DOHH2 (cell line): Measurements from ENCODE around the gene USP27X.

Experiments used
- H3F3A ChIP-seq: fragments of 200-600 bp; sonication (generic), shearing (Covaris generic); 2 replicates; pipeline ENCODE4 v1.6.0; 2016; ENCODE audit warnings: antibody characterized with exemption, mild to moderate bottlenecking; ENCODE audit not compliant: control insufficient read depth, insufficient read depth
- H3K27ac ChIP-seq: fragments of 200-600 bp; sonication (generic); 2 replicates; pipeline ENCODE4 v1.5.1; 2014; ENCODE audit warnings: low read depth, mild to moderate bottlenecking, low read length, moderate library complexity
- H3K27me3 ChIP-seq: fragments of 200-600 bp; sonication (generic); 2 replicates; pipeline ENCODE4 v1.6.1; 2014; ENCODE audit warnings: mild to moderate bottlenecking, low read length, mixed read lengths; ENCODE audit not compliant: control insufficient read depth
- H3K36me3 ChIP-seq: fragments of 200-600 bp; sonication (generic); 2 replicates; pipeline ENCODE4 v1.6.1; 2014; ENCODE audit warnings: mild to moderate bottlenecking, low read length, moderate library complexity, mixed read lengths; ENCODE audit not compliant: control insufficient read depth
- H3K4me1 ChIP-seq: fragments of 200-600 bp; sonication (generic); 2 replicates; pipeline ENCODE4 v1.6.1; 2014; ENCODE audit warnings: mild to moderate bottlenecking, low read length, mixed read lengths; ENCODE audit not compliant: control insufficient read depth
- H3K4me2 ChIP-seq: fragments of 200-600 bp; sonication (generic); 2 replicates; pipeline ENCODE4 v1.6.0; 2014; ENCODE audit warnings: mild to moderate bottlenecking, low read length, moderate library complexity
- H3K4me3 ChIP-seq: fragments of 200-600 bp; sonication (generic); 2 replicates; pipeline ENCODE4 v1.5.1; 2014; ENCODE audit warnings: mild to moderate bottlenecking, low read length, mixed read lengths
- H3K79me2 ChIP-seq: fragments of 200-600 bp; sonication (generic); 2 replicates; pipeline ENCODE4 v1.6.1; 2014; ENCODE audit warnings: mild to moderate bottlenecking, low read length, mixed read lengths; ENCODE audit not compliant: control insufficient read depth
- H3K9me2 ChIP-seq: fragments of 200-600 bp; sonication (generic); replicated peaks from 2 replicates; pipeline ENCODE4 v1.6.1; 2014; ENCODE audit warnings: mild to moderate bottlenecking, low read length, mixed read lengths; ENCODE audit not compliant: control insufficient read depth
- H3K9me3 ChIP-seq: fragments of 200-600 bp; sonication (generic); 2 replicates; pipeline ENCODE4 v1.6.1; 2014; ENCODE audit warnings: antibody characterized with exemption, low read length, mixed read lengths; ENCODE audit not compliant: control insufficient read depth, insufficient read depth
- H4K20me1 ChIP-seq: fragments of 200-600 bp; sonication (generic); 2 replicates; pipeline ENCODE4 v1.6.0; 2014; ENCODE audit warnings: low read depth, mild to moderate bottlenecking, antibody characterized with exemption, low read length, moderate library complexity; ENCODE audit not compliant: control insufficient read depth, insufficient read depth
- CTCF ChIP-seq: fragments of 200-600 bp; sonication (generic); IDR thresholded peaks from one replicate; pipeline ENCODE4 v1.5.1; 2014; ENCODE audit warnings: antibody characterized with exemption, mild to moderate bottlenecking, low read depth, low read length; ENCODE audit not compliant: poor library complexity, severe bottlenecking
- EZH2phosphoT487 ChIP-seq: fragments of 200-600 bp; sonication (generic); IDR thresholded peaks from 2 replicates; pipeline ENCODE4 v1.6.1; 2017; ENCODE audit warnings: borderline replicate concordance, mild to moderate bottlenecking, antibody characterized with exemption, low read length, moderate library complexity, mixed read lengths

USP27X gene

GRCh38 chrX:49878834-49879655, at the start of gene USP27X:
Gene USP27X (plus strand): TSS chrX:49879484. CDS start chrX:49880308, 824 bp downstream.
- H4K20me1 ChIP-seq, result no peaks in the 10 kb centered on the region
- peak within 1 kb of the TSS; percentile 75 for H3K4me3 ChIP-seq
- no peaks in the 10 kb centered on the region for H3K9me3 ChIP-seq
- no peaks in the 10 kb centered on the region for H3K9me2 ChIP-seq
- no peaks in the 10 kb centered on the region for H3K36me3 ChIP-seq
- no peaks in the 10 kb centered on the region for H3F3A ChIP-seq
- peak within 1 kb of the TSS; percentile 67 for H3K4me2 ChIP-seq
- TF ChIP-seq CTCF, result peak; percentile 71
- no peak for TF ChIP-seq EZH2phosphoT487
- peaks cover 5% of the 10 kb centered on the region for H3K4me1 ChIP-seq
- H3K27me3 ChIP-seq, result no peaks in the 10 kb centered on the region
- no peaks in the 10 kb centered on the region; the same call in 1 of the 2 replicates for H3K79me2 ChIP-seq
- peak within 1 kb of the TSS; percentile 30 for H3K27ac ChIP-seq

GRCh38 chrX:49838374-49838773, 40.9 kb upstream of the USP27X start:
- no peaks in the 10 kb centered on the region for H3K9me3 ChIP-seq
- no peaks in the 10 kb centered on the region for H3K9me2 ChIP-seq
- H3K36me3 ChIP-seq, result no peaks in the 10 kb centered on the region
- no peaks in the 10 kb centered on the region for H3F3A ChIP-seq
- H3K79me2 ChIP-seq, result no peaks in the 10 kb centered on the region
- H3K4me1 ChIP-seq, result no peaks in the 10 kb centered on the region
- no peaks in the 10 kb centered on the region; the same call in 1 of the 2 replicates for H3K27me3 ChIP-seq
- no peak overlapping the region for H3K27ac ChIP-seq
- no peak overlapping the region for H3K4me3 ChIP-seq
- H4K20me1 ChIP-seq, result no peaks in the 10 kb centered on the region
- H3K4me2 ChIP-seq, result no peak overlapping the region
- TF ChIP-seq CTCF, result peak; percentile 53
- TF ChIP-seq EZH2phosphoT487, result no peak

- Histone ChIP-seq H3K9me3 (no peaks in the 10 kb centered on the region), H3K4me1 (no peaks in the 10 kb centered on the region), H3K4me3 (no peak overlapping the region), H3K79me2 (no peaks in the 10 kb centered on the region), H3K36me3 (no peaks in the 10 kb centered on the region), H4K20me1 (no peaks in the 10 kb centered on the region), H3F3A (no peaks in the 10 kb centered on the region), H3K9me2 (no peaks in the 10 kb centered on the region), H3K27ac (no peak overlapping the region), H3K27me3 (no peaks in the 10 kb centered on the region), H3K4me2 (no peak overlapping the region)
- TF ChIP-seq CTCF (no peak), EZH2phosphoT487 (no peak)
Measured at GRCh38 chrX:49840679-49841078, 38.6 kb upstream of the USP27X start.
